GM13976 (cell line): ENCODE data around the gene CTDSPL2.

Experiments used
- DNase-seq: peaks from one replicate; pipeline ENCODE4 v3.0.0; 2012; ENCODE audit warnings: low spot score
- in situ Hi-C: fragments of 300-500 bp; cut with MboI; formaldehyde crosslinking; loops from one replicate; pipeline ENCODE4 v1.12.0; 2022; ENCODE audit warnings: low sequenced_read_pairs, mixed read lengths, inconsistent platforms; ENCODE audit not compliant: unreplicated experiment
- TF ChIP-seq, protein P1 (sequence below): IDR thresholded peaks from 2 replicates; pipeline ENCODE4 v1.5.1; 2012; ENCODE audit warnings: borderline replicate concordance, mild to moderate bottlenecking; ENCODE audit not compliant: insufficient read depth; ENCODE audit errors: extremely low read depth, missing control alignments, control extremely low read depth

Gene CTDSPL2

GRCh38 chr15:44414001-44414400 is 13.4 kb upstream of the CTDSPL2 start:
- TF ChIP-seq, protein P1, sequence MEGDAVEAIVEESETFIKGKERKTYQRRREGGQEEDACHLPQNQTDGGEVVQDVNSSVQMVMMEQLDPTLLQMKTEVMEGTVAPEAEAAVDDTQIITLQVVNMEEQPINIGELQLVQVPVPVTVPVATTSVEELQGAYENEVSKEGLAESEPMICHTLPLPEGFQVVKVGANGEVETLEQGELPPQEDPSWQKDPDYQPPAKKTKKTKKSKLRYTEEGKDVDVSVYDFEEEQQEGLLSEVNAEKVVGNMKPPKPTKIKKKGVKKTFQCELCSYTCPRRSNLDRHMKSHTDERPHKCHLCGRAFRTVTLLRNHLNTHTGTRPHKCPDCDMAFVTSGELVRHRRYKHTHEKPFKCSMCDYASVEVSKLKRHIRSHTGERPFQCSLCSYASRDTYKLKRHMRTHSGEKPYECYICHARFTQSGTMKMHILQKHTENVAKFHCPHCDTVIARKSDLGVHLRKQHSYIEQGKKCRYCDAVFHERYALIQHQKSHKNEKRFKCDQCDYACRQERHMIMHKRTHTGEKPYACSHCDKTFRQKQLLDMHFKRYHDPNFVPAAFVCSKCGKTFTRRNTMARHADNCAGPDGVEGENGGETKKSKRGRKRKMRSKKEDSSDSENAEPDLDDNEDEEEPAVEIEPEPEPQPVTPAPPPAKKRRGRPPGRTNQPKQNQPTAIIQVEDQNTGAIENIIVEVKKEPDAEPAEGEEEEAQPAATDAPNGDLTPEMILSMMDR: no peak
- no peak for DNase-seq
- in situ Hi-C loops: no loop called here

GRCh38 chr15:44427756-44428724 is 611 bp downstream of the CTDSPL2 start:
- in situ Hi-C loops: no loop called here
- TF ChIP-seq, protein P1: no peak
- DNase-seq: no peak

- DNase-seq: no peak
- TF ChIP-seq, protein P1: no peak
- in situ Hi-C loops: no loop called here
Observed at GRCh38 chr15:44435893-44436667, 8.7 kb downstream of the CTDSPL2 start.

DNA sequence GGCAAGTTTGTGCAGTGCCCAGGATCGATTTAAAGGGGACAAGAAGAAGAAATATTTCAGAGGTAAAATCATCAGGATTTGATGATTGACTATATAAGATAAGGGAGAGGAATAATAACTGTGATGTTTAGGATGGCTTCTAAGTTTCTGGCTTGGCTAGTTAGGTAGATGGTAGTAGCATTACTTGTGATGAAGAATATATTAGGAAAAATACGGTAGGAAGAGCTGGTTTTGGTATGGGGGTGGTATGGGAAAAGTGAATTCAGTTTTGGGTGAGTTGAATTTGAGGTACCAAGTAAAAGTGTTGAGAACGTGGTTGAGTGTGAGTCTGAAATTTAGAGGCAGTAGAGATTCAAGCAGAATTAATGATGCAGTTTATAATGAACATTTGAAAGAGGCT is 11.0 kb downstream of the CTDSPL2 start:
- in situ Hi-C loops: no loop called here
- no peak for DNase-seq
- TF ChIP-seq, protein P1: no peak

DNA sequence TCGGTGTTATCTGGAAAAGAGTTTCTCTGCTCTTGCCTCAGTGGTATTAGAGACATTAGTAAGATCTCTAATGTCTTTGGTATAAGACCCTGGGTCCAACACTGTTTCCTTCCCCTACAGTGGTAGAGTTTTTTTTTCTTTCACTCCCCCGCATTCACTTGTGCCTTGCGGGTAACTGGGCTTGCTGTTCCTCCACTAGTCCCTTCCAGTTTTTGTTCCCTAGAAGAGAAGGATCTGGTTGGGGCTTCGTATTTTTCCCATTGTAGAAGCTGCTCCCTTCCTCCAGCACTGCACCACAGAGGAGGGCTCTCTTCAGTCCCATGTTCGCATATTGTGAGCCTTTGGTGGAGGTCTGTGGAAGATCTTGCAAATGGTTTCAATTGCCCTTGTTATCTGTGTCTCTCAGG is 13.7 kb downstream of the CTDSPL2 start:
- TF ChIP-seq, protein P1: no peak
- DNase-seq: no peak
- in situ Hi-C loops: no loop called here

GRCh38 chr15:44443515-44443914 is 16.1 kb downstream of the CTDSPL2 start:
- TF ChIP-seq, protein P1: no peak
- in situ Hi-C loops: no loop called here

More at GRCh38 chr15:44443515-44443914, 16.1 kb downstream of the CTDSPL2 start:
- no peak for DNase-seq
